H9 (cell line): Measurements from ENCODE around the gene ATP7B. TPM values are rescaled to one million over a fixed set of nuclear protein-coding genes. Genes with fewer than 3 reads are reported as not detected.

Source experiments
- DNase-seq: peaks from one replicate; pipeline ENCODE4 v3.0.0-alpha.2; 2017
- H2AFZ ChIP-seq: one replicate; pipeline ENCODE4 v1.6.1; 2013; ENCODE audit warnings: mild to moderate bottlenecking, low read length, control low read depth, moderate library complexity
- H2AK5ac ChIP-seq: 2 replicates; pipeline ENCODE4 v1.6.1; 2013; ENCODE audit warnings: low read length, control low read depth, mixed read lengths; ENCODE audit not compliant: insufficient read length
- H2BK120ac ChIP-seq: one replicate; pipeline ENCODE4 v1.6.1; 2013; ENCODE audit warnings: low read depth, mild to moderate bottlenecking, low read length, control low read depth, inconsistent platforms; ENCODE audit not compliant: poor library complexity, severe bottlenecking
- H2BK12ac ChIP-seq: 2 replicates; pipeline ENCODE4 v1.6.1; 2013; ENCODE audit warnings: low read length, control low read depth, mixed read lengths, low read depth; ENCODE audit not compliant: insufficient read length
- H2BK15ac ChIP-seq: 2 replicates; pipeline ENCODE4 v1.6.1; 2013; ENCODE audit warnings: low read depth, low read length, control low read depth
- H2BK20ac ChIP-seq: one replicate; pipeline ENCODE4 v1.6.1; 2013; ENCODE audit warnings: low read depth, mild to moderate bottlenecking, low read length, control low read depth, inconsistent platforms; ENCODE audit not compliant: poor library complexity, severe bottlenecking
- H2BK5ac ChIP-seq: 2 replicates; pipeline ENCODE4 v1.6.1; 2013; ENCODE audit warnings: low read length, control low read depth, mixed read lengths; ENCODE audit not compliant: insufficient read length
- H3K14ac ChIP-seq: 2 replicates; pipeline ENCODE4 v1.6.1; 2013; ENCODE audit warnings: low read length, control low read depth; ENCODE audit not compliant: insufficient read depth
- H3K18ac ChIP-seq: 2 replicates; pipeline ENCODE4 v1.6.1; 2013; ENCODE audit warnings: low read depth, mild to moderate bottlenecking, mixed read lengths, low read length, control low read depth; ENCODE audit not compliant: insufficient read length
- H3K23ac ChIP-seq: 2 replicates; pipeline ENCODE4 v1.6.1; 2013; ENCODE audit warnings: low read length, control low read depth, mixed read lengths, low read depth; ENCODE audit not compliant: insufficient read length
- H3K23me2 ChIP-seq: 2 replicates; pipeline ENCODE4 v1.6.1; 2013; ENCODE audit warnings: low read depth, mild to moderate bottlenecking, mixed read lengths, low read length, control low read depth; ENCODE audit not compliant: insufficient read length, poor library complexity, severe bottlenecking
- H3K27ac ChIP-seq: 2 replicates; pipeline ENCODE4 v1.5.1; 2013; ENCODE audit warnings: low read length, control low read depth, mixed read lengths, low read depth; ENCODE audit not compliant: insufficient read length
- H3K27me3 ChIP-seq: 2 replicates; pipeline ENCODE4 v1.6.1; 2013; ENCODE audit warnings: low read length, control low read depth, inconsistent platforms; ENCODE audit not compliant: insufficient read depth
- H3K4ac ChIP-seq: 2 replicates; pipeline ENCODE4 v1.6.1; 2013; ENCODE audit warnings: low read depth, mild to moderate bottlenecking, control low read depth, inconsistent platforms, low read length, moderate library complexity
- H3K4me1 ChIP-seq: 2 replicates; pipeline ENCODE4 v1.6.1; 2013; ENCODE audit warnings: low read length, control low read depth, inconsistent platforms; ENCODE audit not compliant: insufficient read depth
- H3K4me2 ChIP-seq: 2 replicates; pipeline ENCODE4 v1.6.1; 2013; ENCODE audit warnings: low read length, control low read depth, mixed read lengths; ENCODE audit not compliant: insufficient read length, insufficient read depth
- H3K56ac ChIP-seq: 2 replicates; pipeline ENCODE4 v1.6.1; 2013; ENCODE audit warnings: low read depth, mild to moderate bottlenecking, mixed read lengths, low read length, control low read depth; ENCODE audit not compliant: insufficient read length
- H3K79me1 ChIP-seq: 2 replicates; pipeline ENCODE4 v1.6.1; 2013; ENCODE audit warnings: low read depth, mild to moderate bottlenecking, moderate library complexity, low read length, control low read depth, inconsistent platforms; ENCODE audit not compliant: insufficient read depth, poor library complexity, severe bottlenecking
- H3K79me2 ChIP-seq: 2 replicates; pipeline ENCODE4 v1.6.1; 2013; ENCODE audit warnings: low read length, control low read depth, inconsistent platforms; ENCODE audit not compliant: insufficient read depth
- H3K9ac ChIP-seq: 2 replicates; pipeline ENCODE4 v1.6.1; 2013; ENCODE audit warnings: low read length, control low read depth, mixed read lengths; ENCODE audit not compliant: insufficient read length; ENCODE audit errors: extremely low read depth
- H3K9me3 ChIP-seq: one replicate; pipeline ENCODE4 v1.6.1; 2013; ENCODE audit warnings: low read depth, low read length, inconsistent platforms; ENCODE audit not compliant: control insufficient read depth
- H3T11ph ChIP-seq: one replicate; pipeline ENCODE4 v1.6.1; 2013; ENCODE audit warnings: mild to moderate bottlenecking, low read length, control low read depth, inconsistent platforms
- H4K20me1 ChIP-seq: one replicate; pipeline ENCODE4 v1.6.1; 2013; ENCODE audit not compliant: control insufficient read depth, insufficient read length, insufficient read depth
- H4K5ac ChIP-seq: 2 replicates; pipeline ENCODE4 v1.6.1; 2013; ENCODE audit warnings: low read depth, mild to moderate bottlenecking, mixed read lengths, low read length, control low read depth; ENCODE audit not compliant: insufficient read length
- H4K8ac ChIP-seq: replicated peaks from 2 replicates; pipeline ENCODE4 v1.6.1; 2013; ENCODE audit warnings: low read length, control low read depth, mixed read lengths, low read depth; ENCODE audit not compliant: insufficient read length
- H4K91ac ChIP-seq: 2 replicates; pipeline ENCODE4 v1.6.1; 2013; ENCODE audit warnings: low read depth, mild to moderate bottlenecking, moderate library complexity, mixed read lengths, low read length, control low read depth; ENCODE audit not compliant: insufficient read length
- H3K27ac Mint-ChIP-seq, 3 experiments: 2 replicates in 2 of 3; 3 replicates in 1 of 3; pipeline ENCODE4 v1.8.0; 2020 to 2021; ENCODE audit warnings: mixed read lengths in 3 of 3, mild to moderate bottlenecking in 1 of 3, moderate library complexity in 1 of 3
- H3K27me3 Mint-ChIP-seq: 2 replicates; pipeline ENCODE4 v1.8.0; 2021; ENCODE audit warnings: low read depth, mild to moderate bottlenecking, moderate library complexity, mixed read lengths
- H3K36me3 Mint-ChIP-seq, 3 experiments: 2 replicates in 2 of 3; 3 replicates in 1 of 3; pipeline ENCODE4 v1.8.0; 2020 to 2021; ENCODE audit warnings: low read depth in 3 of 3, mixed read lengths in 3 of 3; ENCODE audit not compliant: insufficient read depth in 1 of 3
- H3K4me1 Mint-ChIP-seq, 2 experiments: 2 replicates each; pipeline ENCODE4 v1.8.0; 2020; ENCODE audit warnings: mixed read lengths in 2 of 2
- H3K4me3 Mint-ChIP-seq, 2 experiments: 2 replicates in 1 of 2; 3 replicates in 1 of 2; pipeline ENCODE4 v1.8.0; 2020 to 2021; ENCODE audit warnings: mild to moderate bottlenecking in 2 of 2, mixed read lengths in 2 of 2, moderate library complexity in 1 of 2
- H3K9me3 Mint-ChIP-seq, 2 experiments: 2 replicates in 1 of 2; 3 replicates in 1 of 2; pipeline ENCODE4 v1.8.0; 2020; ENCODE audit warnings: mild to moderate bottlenecking in 2 of 2, mixed read lengths in 2 of 2, moderate library complexity in 1 of 2
- WGBS: extraction: QIAGEN DNeasy Blood & Tissue Kit; methylation state at CpG from one replicate; pipeline ENCODE4 v1.1.7; 2013; ENCODE audit warnings: missing lambda C conversion rate, low lambda C conversion rate, mixed read lengths; ENCODE audit not compliant: insufficient read length; ENCODE audit errors: extremely low coverage; 5-methylcytosine and 5-hydroxymethylcytosine counted together
- total RNA-seq: library from RNA; stranded (reverse); gene quantifications from 2 replicates; pipeline ENCODE4 v1.2.1, GENCODE V29; 2021
- TF ChIP-seq, protein P1 (sequence below): fragments of 200-600 bp; sonication (generic); conservative IDR thresholded peaks from 3 replicates; pipeline ENCODE4 v1.8.0; 2021; ENCODE audit warnings: antibody characterized with exemption, mild to moderate bottlenecking

Gene ATP7B
- total RNA-seq, 1 experiment from 2014 or later: 5.8 TPM

DNA sequence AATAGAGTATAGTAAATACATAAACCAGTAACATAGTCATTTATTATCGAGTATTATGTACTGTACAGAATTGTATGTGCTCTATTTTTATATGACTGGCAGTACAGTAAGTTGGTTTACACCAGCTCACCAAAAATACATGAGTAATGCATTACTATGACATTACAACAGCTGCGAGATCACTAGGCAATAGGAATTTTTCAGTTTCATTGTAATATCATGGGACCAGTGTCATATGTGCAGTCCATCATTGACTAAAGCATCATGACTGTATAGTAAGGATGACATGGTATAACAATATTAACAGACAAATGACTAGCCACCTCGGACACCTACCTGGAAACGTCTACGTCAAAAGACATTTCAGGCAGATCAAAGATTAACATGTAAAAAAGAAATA lies 33.6 kb downstream of the ATP7B start:
- TF ChIP-seq, protein P1, sequence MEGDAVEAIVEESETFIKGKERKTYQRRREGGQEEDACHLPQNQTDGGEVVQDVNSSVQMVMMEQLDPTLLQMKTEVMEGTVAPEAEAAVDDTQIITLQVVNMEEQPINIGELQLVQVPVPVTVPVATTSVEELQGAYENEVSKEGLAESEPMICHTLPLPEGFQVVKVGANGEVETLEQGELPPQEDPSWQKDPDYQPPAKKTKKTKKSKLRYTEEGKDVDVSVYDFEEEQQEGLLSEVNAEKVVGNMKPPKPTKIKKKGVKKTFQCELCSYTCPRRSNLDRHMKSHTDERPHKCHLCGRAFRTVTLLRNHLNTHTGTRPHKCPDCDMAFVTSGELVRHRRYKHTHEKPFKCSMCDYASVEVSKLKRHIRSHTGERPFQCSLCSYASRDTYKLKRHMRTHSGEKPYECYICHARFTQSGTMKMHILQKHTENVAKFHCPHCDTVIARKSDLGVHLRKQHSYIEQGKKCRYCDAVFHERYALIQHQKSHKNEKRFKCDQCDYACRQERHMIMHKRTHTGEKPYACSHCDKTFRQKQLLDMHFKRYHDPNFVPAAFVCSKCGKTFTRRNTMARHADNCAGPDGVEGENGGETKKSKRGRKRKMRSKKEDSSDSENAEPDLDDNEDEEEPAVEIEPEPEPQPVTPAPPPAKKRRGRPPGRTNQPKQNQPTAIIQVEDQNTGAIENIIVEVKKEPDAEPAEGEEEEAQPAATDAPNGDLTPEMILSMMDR: no peak
- Histone ChIP-seq H2BK20ac (no peak overlapping the region), H3K79me1 (no peaks in the 10 kb centered on the region), H4K5ac (no peak overlapping the region), H3K18ac (no peak overlapping the region), H3K27ac (no peak overlapping the region), H2BK12ac (no peak overlapping the region), H4K8ac (no peak overlapping the region), H2AFZ (no peak overlapping the region), H3T11ph (no peak overlapping the region), H2AK5ac (no peak overlapping the region), H2BK15ac (no peak overlapping the region), H2BK5ac (no peak overlapping the region), H3K27me3 (no peaks in the 10 kb centered on the region), H3K14ac (no peak overlapping the region), H3K9ac (no peak overlapping the region), H4K91ac (no peak overlapping the region), H3K79me2 (no peaks in the 10 kb centered on the region), H3K23me2 (no peaks in the 10 kb centered on the region), H3K4ac (no peak overlapping the region), H3K23ac (no peak overlapping the region), H3K4me2 (no peak overlapping the region), H3K9me3 (no peaks in the 10 kb centered on the region), H4K20me1 (no peaks in the 10 kb centered on the region), H3K4me1 (no peaks in the 10 kb centered on the region), H3K56ac (no peak overlapping the region), H2BK120ac (no peak overlapping the region)
- Mint-ChIP-seq H3K27me3 (no peaks in the 10 kb centered on the region), H3K36me3 (no peaks in the 10 kb centered on the region), H3K4me3 (no peak overlapping the region), H3K9me3 (no peaks in the 10 kb centered on the region), H3K4me1 (peaks cover 5 to 6% of the 10 kb centered on the region in 2 experiments), H3K27ac (no peak overlapping the region)
- no peak for DNase-seq
- WGBS: no CpG with 5 or more reads among the region's 5 CpGs
